Astrocyte of the hippocampus (primary cell): ENCODE results near the gene STK40.

Source experiments
- DNase-seq: peaks from one replicate; pipeline ENCODE4 v3.0.0; 2011; ENCODE audit warnings: low read depth, low spot score

STK40 gene

GRCh38 chr1:36372617-36373016 is 13.1 kb downstream of the STK40 start:
- DNase-seq, result peak; percentile 27

DNA sequence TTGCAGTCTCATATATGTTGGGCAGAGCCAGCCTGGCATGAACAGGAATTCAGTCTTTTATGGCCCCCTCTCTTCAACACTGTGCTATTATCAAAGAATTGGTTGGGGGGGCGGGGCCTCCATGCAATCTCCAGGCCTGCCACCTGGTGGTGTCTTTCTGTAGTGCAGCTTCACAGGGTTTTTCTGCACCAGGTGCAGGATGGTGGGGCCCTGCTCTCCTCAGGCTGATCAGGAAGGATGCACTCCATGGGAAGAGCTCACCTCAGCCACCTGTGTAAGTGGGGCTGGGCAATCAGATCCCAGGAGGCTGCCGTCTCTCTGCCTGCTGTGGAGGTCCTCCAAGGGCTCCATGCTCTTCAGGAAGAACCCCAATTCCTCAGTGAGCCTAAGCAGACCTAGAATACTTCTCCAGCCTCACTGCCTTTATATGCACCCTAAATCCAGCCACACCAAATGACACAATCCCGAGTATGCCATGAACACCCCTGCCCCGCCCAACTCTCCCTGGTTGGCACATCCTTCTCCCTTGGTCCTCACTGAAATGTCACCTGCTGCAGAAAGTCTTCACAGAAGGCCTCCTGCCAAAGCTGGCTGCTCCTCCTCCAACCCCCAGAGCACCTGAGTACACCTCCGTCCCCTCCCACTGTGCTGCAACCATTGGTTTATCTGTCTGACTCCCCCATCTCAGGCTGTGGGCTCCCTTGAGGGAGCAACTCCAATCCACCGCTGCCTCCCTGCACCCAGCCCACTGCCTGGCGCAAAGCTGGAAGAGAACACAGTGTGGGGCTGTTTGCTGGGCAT is 16.5 kb downstream of the STK40 start:
- DNase-seq, result peak; percentile 85

GRCh38 chr1:36367798-36368197 is 17.9 kb downstream of the STK40 start:
- no peak for DNase-seq

DNA sequence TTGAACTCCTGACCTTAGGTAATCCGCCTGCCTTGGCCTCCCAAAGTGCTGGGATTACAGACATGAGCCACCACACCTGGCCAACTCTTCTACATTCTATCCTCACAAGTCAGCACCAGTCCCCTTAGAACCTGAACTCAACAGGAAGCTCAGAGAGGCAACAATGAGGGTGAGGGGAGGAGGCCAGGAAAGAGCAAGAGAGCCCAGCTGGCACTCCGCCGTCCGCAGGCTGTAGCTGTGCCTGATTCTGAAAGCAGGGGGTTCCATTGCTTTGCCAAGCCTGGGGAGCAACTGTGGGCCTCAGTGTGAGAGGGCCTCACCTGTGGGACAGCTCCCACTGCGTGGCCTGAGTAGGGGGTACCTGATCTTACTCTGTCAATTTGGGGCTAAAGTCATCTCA is 18.7 kb downstream of the STK40 start:
- DNase-seq, result no peak

- peak; percentile 26 for DNase-seq
These were observed 19.5 kb downstream of the STK40 start for GRCh38 chr1:36366091-36366661.

GRCh38 chr1:36365381-36365780 is 20.3 kb downstream of the STK40 start:
- peak; percentile 35 for DNase-seq

DNA sequence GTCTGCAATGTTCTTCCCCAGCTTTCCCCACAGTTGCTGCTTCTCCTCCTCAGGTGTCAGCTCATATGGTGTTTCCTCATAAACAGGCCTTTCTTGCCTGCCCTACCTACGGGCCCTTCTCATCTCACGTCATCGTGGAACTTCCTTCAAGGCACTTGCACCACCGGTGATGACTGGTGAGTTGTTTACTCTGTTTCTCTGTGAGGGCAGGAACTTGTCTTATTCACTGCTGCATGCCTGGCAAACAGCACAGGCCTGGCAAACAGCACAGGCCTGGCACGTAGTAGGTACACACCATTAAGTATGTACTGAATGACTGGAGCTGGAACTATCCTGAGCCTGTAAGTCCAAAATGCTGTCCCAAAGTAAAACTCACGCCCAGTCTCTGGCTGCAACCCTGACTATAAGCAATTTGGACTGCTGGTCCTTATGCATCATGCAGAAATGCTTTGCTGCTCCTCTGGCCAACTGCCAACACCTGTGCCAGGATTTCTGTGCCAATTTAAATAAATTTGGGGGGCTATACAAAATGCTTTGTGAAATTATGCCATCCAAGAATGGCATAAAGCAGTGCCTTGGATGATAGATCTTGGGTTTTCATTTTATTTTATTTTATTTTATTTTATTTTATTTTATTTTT is 25.7 kb downstream of the STK40 start:
- no peak for DNase-seq

GRCh38 chr1:36359383-36359782 is 26.3 kb downstream of the STK40 start:
- no peak for DNase-seq

- no peak for DNase-seq
These were observed 27.1 kb downstream of the STK40 start for GRCh38 chr1:36358514-36359084.

- no peak for DNase-seq
These were observed 29.9 kb downstream of the STK40 start for GRCh38 chr1:36355811-36356210.

GRCh38 chr1:36354486-36354885 is 31.2 kb downstream of the STK40 start:
- DNase-seq, result no peak

DNA sequence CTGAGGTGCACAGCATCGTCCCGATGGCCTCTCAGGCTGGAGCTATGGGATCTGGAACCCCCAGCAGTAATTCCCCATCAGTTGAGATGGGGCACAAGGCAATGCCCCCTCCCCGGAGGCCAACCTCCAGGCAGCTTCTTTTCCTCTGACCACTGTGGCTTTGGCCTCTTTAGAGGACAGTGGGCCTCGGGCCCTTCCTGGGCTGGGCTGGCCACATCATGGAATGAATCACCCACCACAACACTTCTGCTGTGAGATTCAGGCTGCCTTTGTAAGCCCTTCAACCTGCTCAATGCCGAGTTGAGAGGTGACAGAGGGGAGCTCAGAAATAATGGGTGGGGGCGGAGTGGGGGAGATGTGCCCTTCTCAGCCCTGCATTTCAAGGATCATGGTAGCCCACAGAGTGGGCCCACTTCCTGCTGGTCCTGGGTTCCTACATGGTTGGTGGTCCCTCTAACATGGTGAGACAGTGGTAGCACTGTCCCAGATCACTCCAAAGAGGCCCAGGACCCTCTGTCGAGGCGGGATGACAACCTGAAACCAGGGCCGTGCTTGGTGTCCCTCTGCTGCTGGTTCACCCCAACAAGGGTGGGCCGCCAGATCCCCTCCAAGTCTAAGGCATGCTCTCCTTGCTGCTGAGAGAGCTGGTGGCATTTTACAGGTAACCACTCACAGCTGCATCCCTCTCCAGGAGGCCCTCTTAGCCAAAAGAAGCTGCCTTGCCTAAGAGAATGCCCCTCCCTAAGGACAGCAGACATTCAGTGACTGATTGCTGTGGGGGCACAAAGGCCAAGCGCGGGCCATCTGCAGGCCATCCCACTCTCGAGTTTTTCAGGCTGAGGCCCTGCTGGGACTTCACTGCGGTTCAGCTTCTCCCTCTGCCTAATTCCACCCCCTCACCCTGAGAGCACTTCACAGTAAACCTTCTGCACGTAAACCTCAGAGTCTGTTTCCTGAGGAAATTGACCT is 32.5 kb downstream of the STK40 start:
- DNase-seq, result peak; percentile 83

- no peak for DNase-seq
These were observed 33.4 kb downstream of the STK40 start for GRCh38 chr1:36352125-36352909.

DNA sequence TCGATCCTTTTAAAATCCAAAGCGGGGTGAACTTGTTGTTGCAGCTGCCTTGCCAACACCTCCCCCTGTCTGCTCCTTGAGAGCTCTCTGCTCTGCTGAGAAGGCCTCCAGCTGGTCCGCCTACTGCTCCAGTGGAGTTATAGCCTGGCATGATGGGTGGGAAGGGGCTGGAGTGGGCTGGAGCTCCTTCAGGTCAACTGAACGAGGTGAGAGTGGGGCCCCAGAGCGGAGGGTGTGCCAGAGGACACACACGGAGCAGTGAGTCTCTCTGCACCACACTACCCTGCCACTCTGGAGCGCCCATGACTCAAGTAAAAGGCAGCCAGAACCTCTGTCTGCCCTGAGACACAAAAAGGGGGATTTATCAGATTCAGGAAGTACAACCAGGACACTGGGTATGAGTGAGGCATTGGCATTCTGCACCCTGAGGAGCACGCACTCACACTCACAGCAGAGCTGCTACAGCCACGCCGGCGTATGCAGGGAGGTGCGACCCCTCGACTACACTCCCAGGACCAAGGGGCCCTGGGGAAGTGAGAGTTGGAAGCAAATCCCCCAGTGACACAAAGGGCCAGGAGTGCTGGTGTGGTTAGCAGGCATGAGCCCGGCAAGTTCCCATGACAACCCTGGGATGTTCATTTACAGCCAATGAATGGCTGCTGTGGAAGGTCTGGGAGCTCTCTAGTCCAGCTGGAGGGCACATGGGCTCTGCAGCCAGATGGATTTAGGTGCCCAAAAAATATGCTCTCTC is 34.3 kb downstream of the STK40 start:
- DNase-seq, result peak; percentile 93

DNA sequence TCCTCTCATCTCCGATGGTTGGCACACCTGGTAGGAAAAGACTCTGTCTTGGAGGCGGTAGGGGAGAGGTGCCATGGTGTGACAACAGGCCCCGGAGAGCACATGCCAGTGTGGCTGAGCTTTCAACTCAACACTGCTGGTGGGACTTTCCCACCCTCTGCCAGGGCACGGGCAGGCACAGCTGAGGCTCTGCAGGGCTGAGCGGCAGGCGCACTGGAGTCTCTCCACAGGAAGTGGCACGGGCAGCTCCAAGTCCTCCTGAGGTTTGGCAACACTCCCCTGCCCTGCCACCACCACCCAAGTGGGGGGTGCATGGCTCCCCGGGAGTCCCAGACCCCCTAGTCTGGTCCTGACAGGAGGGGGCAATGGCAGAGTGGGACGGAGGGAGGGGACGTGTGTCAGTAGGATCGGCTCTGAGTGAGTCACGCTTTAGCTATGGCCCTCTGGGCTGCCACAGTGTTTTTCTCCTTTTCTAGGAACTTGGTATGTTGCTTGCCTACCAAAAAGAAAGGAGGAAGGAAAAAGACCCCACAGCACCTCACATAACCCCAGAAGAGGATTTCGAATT is 35.0 kb downstream of the STK40 start:
- DNase-seq, result peak; percentile 95

- DNase-seq, result peak; percentile 85
These were observed 35.9 kb downstream of the STK40 start for GRCh38 chr1:36349839-36350238.

- DNase-seq, result peak; percentile 62
These were observed 36.5 kb downstream of the STK40 start for GRCh38 chr1:36349241-36349671.

DNA sequence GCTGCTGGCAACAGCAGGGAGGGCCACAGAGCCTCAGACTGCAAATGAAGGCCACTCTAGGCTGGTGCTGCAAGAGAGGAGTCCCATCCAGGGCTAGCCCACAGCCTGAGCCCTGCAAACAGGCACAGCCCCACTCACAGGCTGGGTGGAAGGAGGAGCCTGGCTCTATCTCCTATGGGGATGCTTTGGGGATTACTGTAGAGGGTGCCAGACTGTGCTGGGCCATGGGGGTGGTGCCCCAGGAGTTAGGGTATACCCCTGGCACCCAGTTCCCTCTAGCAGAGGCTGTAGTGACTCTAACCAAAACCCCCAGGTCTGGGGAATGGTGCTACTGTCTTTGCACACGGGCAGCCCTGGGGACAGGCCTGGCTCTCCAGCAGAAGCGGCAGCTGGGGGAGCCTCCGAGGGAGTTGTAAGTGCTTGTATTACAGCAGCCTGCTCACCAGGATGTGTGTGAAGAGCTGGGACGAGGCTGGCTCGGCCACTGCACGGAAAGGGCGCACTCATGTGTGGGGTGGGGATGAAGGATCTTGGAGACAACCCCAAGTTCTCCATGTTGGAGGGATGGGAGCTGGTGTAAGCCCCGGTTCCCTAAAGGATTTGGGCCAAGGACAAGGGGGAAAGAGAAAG is 38.9 kb downstream of the STK40 start:
- DNase-seq, result no peak

GRCh38 chr1:36345353-36345752 is 40.4 kb downstream of the STK40 start:
- no peak for DNase-seq
